ENCODE results near the gene CEACAM19. TPM values are rescaled to one million over a fixed set of nuclear protein-coding genes. Genes with fewer than 3 reads are reported as not detected.

CEACAM19 gene
- total and polyA plus RNA-seq, 2 of the 13 experiments (the other 11 are each of a cell fraction or from before 2014, with no cell fraction given), result 1.3 to 4.0 TPM

GRCh38 chr19:44725251-44725650 is 54.0 kb downstream of the CEACAM19 start (continued):
- TF ChIP-seq SKIL (CRISPR knock-in tag; IDR thresholded peaks at IDR 0.05; ENCODE audit: borderline replicate concordance) (peak; percentile 63; the same call in 1 of the 2 replicates), PITX1 (CRISPR knock-in tag; IDR thresholded peaks at IDR 0.05) (peak; percentile 72; the same call in 1 of the 2 replicates), GTF2F1 (IDR thresholded peaks at IDR 0.05; ENCODE audit: low read length) (no peak), SRSF9 (IDR thresholded peaks at IDR 0.05; ENCODE audit: borderline replicate concordance, insufficient read depth, low read depth, low read length, poor library complexity, severe bottlenecking) (no peak), TGIF2 (CRISPR knock-in tag; IDR thresholded peaks at IDR 0.05) (peak; percentile 42; the same call in 1 of the 2 replicates), THAP11 (CRISPR knock-in tag; IDR thresholded peaks at IDR 0.05) (peak; percentile 27; the same call in 1 of the 2 replicates), PAF1 (CRISPR knock-in tag; IDR thresholded peaks at IDR 0.05) (no peak), PAWR (CRISPR knock-in tag; IDR thresholded peaks at IDR 0.05; ENCODE audit: borderline replicate concordance) (no peak), CHCHD3 (CRISPR knock-in tag; IDR thresholded peaks at IDR 0.05) (no peak), NCOA2 (CRISPR knock-in tag; IDR thresholded peaks at IDR 0.05) (peak; percentile 61; the same call in 1 of the 2 replicates), ZNF263 (CRISPR knock-in tag; IDR thresholded peaks at IDR 0.05) (peak; percentile 84), NR0B2 (CRISPR knock-in tag; IDR thresholded peaks at IDR 0.05) (no peak), PAXIP1 (CRISPR knock-in tag; conservative IDR thresholded peaks at IDR 0.05) (peak; percentile 85), GLI4 (CRISPR knock-in tag; IDR thresholded peaks at IDR 0.05; ENCODE audit: borderline replicate concordance) (no peak), ETV6 (CRISPR knock-in tag; conservative IDR thresholded peaks at IDR 0.05) (no peak), ZBTB20 (CRISPR knock-in tag; IDR thresholded peaks at IDR 0.05; ENCODE audit: borderline replicate concordance, low read depth) (0 out of 2 replicates have a peak, but pooled peaks have one; percentile 52), FOXP1 (IDR thresholded peaks at IDR 0.05) (no peak), FOXP1 (CRISPR knock-in tag; IDR thresholded peaks at IDR 0.05) (no peak), KLF6 (CRISPR knock-in tag; IDR thresholded peaks at IDR 0.05) (0 out of 2 replicates have a peak, but pooled peaks have one; percentile 32), BCL6 (CRISPR knock-in tag; IDR thresholded peaks at IDR 0.05) (peak; percentile 55; the same call in 1 of the 2 replicates), ZSCAN21 (CRISPR knock-in tag; IDR thresholded peaks at IDR 0.05; ENCODE audit: borderline replicate concordance) (peak; percentile 66; the same call in 1 of the 2 replicates), POGK (CRISPR knock-in tag; conservative IDR thresholded peaks at IDR 0.05) (no peak)
- TF ChIP-seq, protein P1, sequence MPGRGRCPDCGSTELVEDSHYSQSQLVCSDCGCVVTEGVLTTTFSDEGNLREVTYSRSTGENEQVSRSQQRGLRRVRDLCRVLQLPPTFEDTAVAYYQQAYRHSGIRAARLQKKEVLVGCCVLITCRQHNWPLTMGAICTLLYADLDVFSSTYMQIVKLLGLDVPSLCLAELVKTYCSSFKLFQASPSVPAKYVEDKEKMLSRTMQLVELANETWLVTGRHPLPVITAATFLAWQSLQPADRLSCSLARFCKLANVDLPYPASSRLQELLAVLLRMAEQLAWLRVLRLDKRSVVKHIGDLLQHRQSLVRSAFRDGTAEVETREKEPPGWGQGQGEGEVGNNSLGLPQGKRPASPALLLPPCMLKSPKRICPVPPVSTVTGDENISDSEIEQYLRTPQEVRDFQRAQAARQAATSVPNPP (CRISPR knock-in tag; IDR thresholded peaks at IDR 0.05), result no peak
